ENCODE measurements around the gene VDAC2.
A peak's percentile ranks its signal among the peaks of the same experiment; 100 is the strongest.
"Not testable (repeated sequence)": the region's sequence is repeated elsewhere in the genome, so short reads cannot be mapped to it uniquely, and the experiment has no call there.

The VDAC2 gene

GRCh38 chr10:75209086-75209920, 1.3 kb upstream of the VDAC2 start:
- no peaks in the 10 kb centered on the region for H3K4me1 ChIP-seq
- DNase-seq, result no peak
- no peaks in the 10 kb centered on the region for H3K27me3 ChIP-seq
- H3K36me3 ChIP-seq, result peaks cover 37% of the 10 kb centered on the region
- peak overlapping the region; percentile 88 for H3K4me3 ChIP-seq (ENCODE audit: low read depth, low read length)
- no peak for TF ChIP-seq CTCF (IDR thresholded peaks at IDR 0.05; ENCODE audit: low read depth, low read length)
- no peaks in the 10 kb centered on the region for H3K9me3 ChIP-seq

GRCh38 chr10:75209921-75210281, 695 bp upstream of the VDAC2 start:
- Histone ChIP-seq H3K4me3 (ENCODE audit: low read depth, low read length) (peak overlapping the region; percentile 88), H3K27me3 (no peaks in the 10 kb centered on the region), H3K9me3 (no peaks in the 10 kb centered on the region), H3K4me1 (no peaks in the 10 kb centered on the region), H3K36me3 (peaks cover 43% of the 10 kb centered on the region)
- no peak for TF ChIP-seq CTCF (IDR thresholded peaks at IDR 0.05; ENCODE audit: low read depth, low read length)
- peak; percentile 59 for DNase-seq

- Histone ChIP-seq H3K27me3 (no peaks in the 10 kb centered on the region), H3K4me3 (ENCODE audit: low read depth, low read length) (peak overlapping the region; percentile 88), H3K9me3 (no peaks in the 10 kb centered on the region), H3K4me1 (no peaks in the 10 kb centered on the region), H3K36me3 (peaks cover 54% of the 10 kb centered on the region)
- peak; percentile 22 for DNase-seq
- no peak for TF ChIP-seq CTCF (IDR thresholded peaks at IDR 0.05; ENCODE audit: low read depth, low read length)
Observed at GRCh38 chr10:75211007-75211691, 553 bp downstream of the VDAC2 start.

- H3K4me1 ChIP-seq, result no peaks in the 10 kb centered on the region
- no peak for TF ChIP-seq CTCF (IDR thresholded peaks at IDR 0.05; ENCODE audit: low read depth, low read length)
- H3K27me3 ChIP-seq, result no peaks in the 10 kb centered on the region
- H3K36me3 ChIP-seq, result peaks cover 66% of the 10 kb centered on the region
- H3K4me3 ChIP-seq (ENCODE audit: low read depth, low read length), result peak overlapping the region; percentile 88
- DNase-seq, result no peak
- no peaks in the 10 kb centered on the region for H3K9me3 ChIP-seq
Observed at GRCh38 chr10:75212343-75212742, 1.7 kb downstream of the VDAC2 start.

GRCh38 chr10:75220274-75220673, 9.7 kb downstream of the VDAC2 start:
- no peak overlapping the region for H3K4me3 ChIP-seq (ENCODE audit: low read depth, low read length)
- no peak for DNase-seq

GRCh38 chr10:75221492-75221891, 10.9 kb downstream of the VDAC2 start:
- not testable (repeated sequence) for H3K4me1 ChIP-seq; H3K27me3 ChIP-seq; H3K4me3 ChIP-seq (ENCODE audit: low read depth, low read length); H3K9me3 ChIP-seq; DNase-seq
- peaks cover 95% of the 10 kb centered on the region for H3K36me3 ChIP-seq

More at GRCh38 chr10:75220274-75220673, 9.7 kb downstream of the VDAC2 start:
- H3K36me3 ChIP-seq, result peaks cover 96% of the 10 kb centered on the region
- no peaks in the 10 kb centered on the region for H3K9me3 ChIP-seq
- TF ChIP-seq CTCF (IDR thresholded peaks at IDR 0.05; ENCODE audit: low read depth, low read length), result no peak
- H3K27me3 ChIP-seq, result no peaks in the 10 kb centered on the region
- H3K4me1 ChIP-seq, result no peaks in the 10 kb centered on the region

Data from BE2C (cell line).